Caco-2 (cell line): Measurements from ENCODE around the gene DLK1. TPM values are rescaled to one million over a fixed set of nuclear protein-coding genes. Genes with fewer than 3 reads are reported as not detected.

Experiments
- BruUV-seq: library from RNA; stranded (reverse); fragments of 400-500 nt; replicated peaks from 2 replicates; lab custom pipeline; 2021; lab: Mats Ljungman, UMichigan
- CTCF ChIA-PET: fragments of 300-600 bp; sonication (Branson Sonifier 250); formaldehyde crosslinking; loops from one replicate; lab custom pipeline; 2022; ENCODE audit warnings: antibody characterized with exemption; lab: Charles Lee
- POLR2A ChIA-PET: fragments of 300-600 bp; sonication (Branson Sonifier 250); formaldehyde crosslinking; loops from one replicate; lab custom pipeline; 2022; ENCODE audit warnings: antibody characterized with exemption; lab: Charles Lee
- DNase-seq, 2 experiments: peaks; one replicate each; pipeline versions ENCODE4 v3.0.0 to v3.0.0-alpha.2; 2020 to 2022
- H3K27me3 ChIP-seq: replicated peaks from 2 replicates; pipeline ENCODE4 v1.6.0; 2011; ENCODE audit warnings: low read length; ENCODE audit not compliant: control insufficient read depth, insufficient read depth
- H3K36me3 ChIP-seq: 2 replicates; pipeline ENCODE4 v1.5.1; 2011; ENCODE audit warnings: low read length; ENCODE audit not compliant: control insufficient read depth, insufficient read depth
- H3K4me1 ChIP-seq: fragments of 250-450 bp; sonication (Bioruptor Pico); 2 replicates; pipeline ENCODE4 v1.5.1; 2020; ENCODE audit warnings: mild to moderate bottlenecking
- H3K4me3 ChIP-seq: 2 replicates; pipeline ENCODE4 v1.5.1; 2011; ENCODE audit warnings: low read depth, mild to moderate bottlenecking, control low read depth, low read length
- H3K9me3 ChIP-seq: fragments of 250-450 bp; sonication (Bioruptor Pico); 2 replicates; pipeline ENCODE4 v1.5.1; 2020; ENCODE audit warnings: mild to moderate bottlenecking, moderate library complexity
- H3K27ac Mint-ChIP-seq: one replicate; pipeline ENCODE4 v1.8.0; 2022; ENCODE audit warnings: mixed read lengths; ENCODE audit not compliant: unreplicated experiment
- H3K27me3 Mint-ChIP-seq: one replicate; pipeline ENCODE4 v1.8.0; 2022; ENCODE audit warnings: mixed read lengths; ENCODE audit not compliant: insufficient read depth, unreplicated experiment
- H3K36me3 Mint-ChIP-seq: one replicate; pipeline ENCODE4 v1.8.0; 2022; ENCODE audit warnings: mild to moderate bottlenecking, mixed read lengths; ENCODE audit not compliant: insufficient read depth, unreplicated experiment
- H3K4me1 Mint-ChIP-seq: one replicate; pipeline ENCODE4 v1.8.0; 2022; ENCODE audit warnings: low read depth, mixed read lengths; ENCODE audit not compliant: unreplicated experiment
- H3K4me3 Mint-ChIP-seq: one replicate; pipeline ENCODE4 v1.8.0; 2022; ENCODE audit warnings: mild to moderate bottlenecking, moderate library complexity, mixed read lengths; ENCODE audit not compliant: unreplicated experiment
- H3K9me3 Mint-ChIP-seq: one replicate; pipeline ENCODE4 v1.8.0; 2022; ENCODE audit warnings: mixed read lengths; ENCODE audit not compliant: unreplicated experiment
- intact Hi-C: fragments of 100-400 bp; cut with micrococcal nuclease; formaldehyde crosslinking; loops from one replicate; pipeline ENCODE4 v1.10.0; 2022; ENCODE audit not compliant: unreplicated experiment
- total RNA-seq: library from RNA; stranded (reverse); gene quantifications from 2 replicates; pipeline ENCODE4 v1.2.3, GENCODE V29; 2022
- TF ChIP-seq, protein P1 (sequence below), 2 experiments: fragments of 200-600 bp in 1 of 2; IDR thresholded peaks; 1 replicate in 1 of 2; 2 replicates in 1 of 2; pipeline versions ENCODE4 v1.5.1 to v1.8.0; 2011 to 2022; ENCODE audit warnings: antibody characterized with exemption in 1 of 2, control low read depth in 1 of 2, inconsistent platforms in 1 of 2, low read depth in 1 of 2, low read length in 1 of 2, mild to moderate bottlenecking in 1 of 2, moderate library complexity in 1 of 2; ENCODE audit not compliant: insufficient read depth in 1 of 2, severe bottlenecking in 1 of 2, unreplicated experiment in 1 of 2

DLK1 gene
- total RNA-seq, 1 experiment from 2014 or later = not detected

DNA sequence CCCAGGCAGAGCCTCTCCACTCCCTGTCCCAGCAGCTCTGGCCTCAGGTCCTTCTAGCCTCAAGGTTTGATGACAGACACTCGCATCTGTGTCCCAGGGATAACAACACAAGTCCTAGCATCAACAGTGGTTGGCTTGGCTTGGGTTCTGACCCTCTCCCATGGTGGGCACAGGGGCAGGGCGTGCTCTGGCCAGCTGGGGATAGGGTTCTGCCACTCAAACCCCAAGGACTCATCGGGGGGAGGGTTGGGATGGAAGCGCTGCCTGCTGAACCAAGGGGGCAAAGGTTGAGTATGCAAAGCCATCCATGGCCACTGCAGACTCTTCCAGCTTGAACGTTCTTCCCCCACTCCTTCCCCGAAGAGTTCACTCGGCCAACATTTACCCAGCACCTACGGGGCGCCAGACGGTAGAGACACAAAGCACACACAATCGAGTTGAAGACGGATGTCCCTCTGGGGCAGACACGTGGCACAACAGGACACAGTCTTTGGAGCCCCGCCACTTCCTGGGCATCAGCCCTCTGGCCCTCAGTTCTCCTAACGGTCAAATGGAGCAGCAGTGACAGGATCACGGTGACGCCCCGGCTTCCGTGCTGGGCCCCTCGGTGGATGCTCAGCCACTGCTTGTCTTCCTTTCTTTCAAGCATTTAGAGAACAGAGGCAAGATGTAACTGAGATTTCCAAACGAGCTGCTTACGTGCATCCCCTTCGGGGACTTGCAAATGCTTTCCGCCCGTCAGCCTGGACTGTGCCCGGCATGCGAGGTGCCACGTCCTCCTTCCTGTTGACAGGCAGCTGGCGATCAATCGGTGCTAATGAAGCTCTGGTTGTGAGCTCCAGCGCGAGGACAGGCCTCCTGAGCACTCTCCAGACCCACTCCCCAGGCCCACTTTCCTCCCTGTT, 42.6 kb downstream of the DLK1 start:
- Mint-ChIP-seq H3K4me1 (peaks cover 13% of the 10 kb centered on the region), H3K36me3 (no peaks in the 10 kb centered on the region), H3K9me3 (peaks cover 14% of the 10 kb centered on the region), H3K4me3 (no peak overlapping the region), H3K27ac (no peak overlapping the region), H3K27me3 (no peaks in the 10 kb centered on the region)
- Histone ChIP-seq H3K36me3 (no peaks in the 10 kb centered on the region), H3K9me3 (no peaks in the 10 kb centered on the region), H3K27me3 (no peaks in the 10 kb centered on the region), H3K4me1 (no peaks in the 10 kb centered on the region), H3K4me3 (no peak overlapping the region)
- DNase-seq = no peak
- BruUV-seq = no TSS peak
- TF ChIP-seq, protein P1, sequence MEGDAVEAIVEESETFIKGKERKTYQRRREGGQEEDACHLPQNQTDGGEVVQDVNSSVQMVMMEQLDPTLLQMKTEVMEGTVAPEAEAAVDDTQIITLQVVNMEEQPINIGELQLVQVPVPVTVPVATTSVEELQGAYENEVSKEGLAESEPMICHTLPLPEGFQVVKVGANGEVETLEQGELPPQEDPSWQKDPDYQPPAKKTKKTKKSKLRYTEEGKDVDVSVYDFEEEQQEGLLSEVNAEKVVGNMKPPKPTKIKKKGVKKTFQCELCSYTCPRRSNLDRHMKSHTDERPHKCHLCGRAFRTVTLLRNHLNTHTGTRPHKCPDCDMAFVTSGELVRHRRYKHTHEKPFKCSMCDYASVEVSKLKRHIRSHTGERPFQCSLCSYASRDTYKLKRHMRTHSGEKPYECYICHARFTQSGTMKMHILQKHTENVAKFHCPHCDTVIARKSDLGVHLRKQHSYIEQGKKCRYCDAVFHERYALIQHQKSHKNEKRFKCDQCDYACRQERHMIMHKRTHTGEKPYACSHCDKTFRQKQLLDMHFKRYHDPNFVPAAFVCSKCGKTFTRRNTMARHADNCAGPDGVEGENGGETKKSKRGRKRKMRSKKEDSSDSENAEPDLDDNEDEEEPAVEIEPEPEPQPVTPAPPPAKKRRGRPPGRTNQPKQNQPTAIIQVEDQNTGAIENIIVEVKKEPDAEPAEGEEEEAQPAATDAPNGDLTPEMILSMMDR (IDR thresholded peaks at IDR 0.05; ENCODE audit: insufficient read depth in 1 of 2, low read depth in 1 of 2, low read length in 1 of 2, severe bottlenecking in 1 of 2, unreplicated experiment in 1 of 2) = no peak
- POLR2A ChIA-PET = no interaction called here
- intact Hi-C loops = no loop called here
- CTCF ChIA-PET = no interaction called here

DNA sequence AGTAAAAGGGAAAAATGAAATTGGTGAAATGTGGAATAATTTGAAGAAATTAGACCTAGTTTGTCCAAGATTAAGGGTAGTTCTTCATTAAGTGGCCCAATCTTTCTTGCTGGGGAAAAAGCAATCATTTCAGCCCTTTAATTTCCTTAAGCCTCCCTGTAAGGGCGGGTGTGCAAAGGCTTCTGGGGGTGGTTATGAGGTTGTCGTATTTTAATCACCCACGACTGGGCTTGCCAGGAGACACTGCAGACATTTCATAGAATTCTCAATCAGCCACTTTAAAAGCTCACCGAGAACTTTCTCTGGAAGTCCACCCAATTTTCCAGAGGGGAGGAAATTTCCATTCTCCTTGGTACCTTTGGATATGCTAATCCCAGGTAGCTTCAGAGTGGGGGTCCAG, 43.4 kb downstream of the DLK1 start:
- no peak overlapping the region for H3K4me3 ChIP-seq
- peaks cover 14% of the 10 kb centered on the region for H3K9me3 Mint-ChIP-seq
- peak overlapping the region; percentile 83 for H3K27ac Mint-ChIP-seq
- no peaks in the 10 kb centered on the region for H3K27me3 Mint-ChIP-seq
- ChIA-PET CTCF (no interaction called here), POLR2A (no interaction called here)
- DNase-seq = no peak
- BruUV-seq = no TSS peak
- H3K36me3 Mint-ChIP-seq = no peaks in the 10 kb centered on the region
- no peaks in the 10 kb centered on the region for H3K9me3 ChIP-seq
- peaks cover 13% of the 10 kb centered on the region for H3K4me1 Mint-ChIP-seq
- H3K36me3 ChIP-seq = no peaks in the 10 kb centered on the region
- no peak overlapping the region for H3K4me3 Mint-ChIP-seq
- TF ChIP-seq, protein P1 (IDR thresholded peaks at IDR 0.05; ENCODE audit: insufficient read depth in 1 of 2, low read depth in 1 of 2, low read length in 1 of 2, severe bottlenecking in 1 of 2, unreplicated experiment in 1 of 2) = no peak
- no peaks in the 10 kb centered on the region for H3K27me3 ChIP-seq
- no peaks in the 10 kb centered on the region for H3K4me1 ChIP-seq
- intact Hi-C loops = no loop called here

DNA sequence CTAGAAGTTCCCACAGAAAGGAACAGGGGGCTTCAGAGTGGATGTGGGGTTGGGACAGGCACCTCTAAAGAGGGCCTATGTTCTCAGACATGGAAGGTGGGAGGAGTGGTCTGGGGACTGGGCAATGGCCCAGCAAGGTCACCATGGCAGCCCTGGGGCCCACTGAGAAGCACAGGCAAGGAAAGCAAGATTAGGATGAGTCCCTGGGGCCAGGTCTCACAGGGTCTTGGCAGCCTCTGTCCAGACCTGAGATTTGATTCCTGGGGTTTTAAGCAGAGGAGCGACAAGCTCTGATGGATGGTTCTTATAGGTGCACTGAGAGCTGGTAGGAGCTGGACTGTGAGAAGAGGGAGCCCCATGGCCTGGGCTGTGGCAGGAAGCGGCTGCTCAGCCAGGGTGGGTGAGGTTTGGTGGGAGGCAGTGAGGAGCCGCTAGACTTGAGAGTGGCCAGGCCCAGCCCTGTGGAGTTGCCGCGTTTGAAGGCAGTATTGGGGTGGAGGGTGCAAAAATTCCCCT, 44.0 kb downstream of the DLK1 start:
- Mint-ChIP-seq H3K36me3 (no peaks in the 10 kb centered on the region), H3K27me3 (no peaks in the 10 kb centered on the region), H3K4me3 (no peak overlapping the region), H3K4me1 (peaks cover 13% of the 10 kb centered on the region), H3K9me3 (peaks cover 14% of the 10 kb centered on the region), H3K27ac (peak overlapping the region; percentile 83)
- TF ChIP-seq, protein P1 (IDR thresholded peaks at IDR 0.05; ENCODE audit: insufficient read depth in 1 of 2, low read depth in 1 of 2, low read length in 1 of 2, severe bottlenecking in 1 of 2, unreplicated experiment in 1 of 2) = no peak
- Histone ChIP-seq H3K4me3 (no peak overlapping the region), H3K36me3 (no peaks in the 10 kb centered on the region), H3K27me3 (no peaks in the 10 kb centered on the region), H3K9me3 (no peaks in the 10 kb centered on the region), H3K4me1 (no peaks in the 10 kb centered on the region)
- CTCF ChIA-PET = interaction anchor here (0.7 kb wide), 1 partner anchor 47 kb away, joined by 4 read pairs; no protein-coding TSS in a partner anchor
- POLR2A ChIA-PET = no interaction called here
- no TSS peak for BruUV-seq
- no peak for DNase-seq
- intact Hi-C loops = no loop called here
